PFSK-1 (cell line): ENCODE results near the gene MAGEB5. TPM values are rescaled to one million over a fixed set of nuclear protein-coding genes. Genes with fewer than 3 reads are reported as not detected.

Source experiments
- FOXP2 ChIP-seq: optimal IDR thresholded peaks from 2 replicates; pipeline ENCODE3; 2011; ENCODE audit warnings: borderline replicate concordance, control low read depth, inconsistent platforms; ENCODE audit not compliant: insufficient read depth; ENCODE audit errors: extremely low read length, extremely low read depth
- POLR2AphosphoS5 ChIP-seq: IDR thresholded peaks from 2 replicates; pipeline ENCODE4 v1.6.1; 2012; ENCODE audit warnings: low read depth, mild to moderate bottlenecking, control low read depth, low read length, moderate library complexity
- REST ChIP-seq, 2 experiments: IDR thresholded peaks; 2 replicates each; pipeline versions ENCODE4 v1.6.1 to v1.8.0; 2011 to 2012; ENCODE audit warnings: low read depth in 2 of 2, low read length in 2 of 2, control low read depth in 1 of 2, inconsistent platforms in 1 of 2, mild to moderate bottlenecking in 1 of 2, moderate library complexity in 1 of 2; ENCODE audit not compliant: insufficient read depth in 1 of 2
- SIN3A ChIP-seq: IDR thresholded peaks from 2 replicates; pipeline ENCODE4 v1.6.1; 2012; ENCODE audit warnings: mild to moderate bottlenecking, low read length, moderate library complexity, borderline replicate concordance; ENCODE audit not compliant: insufficient read depth
- TAF1 ChIP-seq: IDR thresholded peaks from 2 replicates; pipeline ENCODE4 v1.6.1; 2012; ENCODE audit warnings: low read length, control low read depth, borderline replicate concordance; ENCODE audit not compliant: insufficient read depth
- polyA plus RNA-seq: library from polyadenylated mRNA; unstranded; fragments of >200 nt; gene quantifications from one replicate; pipeline ENCODE4 v1.2.1, GENCODE V29; 2012; ENCODE audit warnings: low read depth, missing spikeins; ENCODE audit not compliant: insufficient read length

The MAGEB5 gene
- polyA plus RNA-seq = not detected

GRCh38 chrX:26215869-26216268, at the start of gene MAGEB5:
Gene MAGEB5 (plus strand): TSS chrX:26216169. CDS start chrX:26217302, 1,133 bp downstream.
- no peak for TF ChIP-seq TAF1
- TF ChIP-seq SIN3A = no peak
- TF ChIP-seq REST (IDR thresholded peaks at IDR 0.05; ENCODE audit: insufficient read depth in 1 of 2, low read depth in 2 of 2, low read length in 2 of 2) = no peak
- no peak for TF ChIP-seq FOXP2
- TF ChIP-seq POLR2AphosphoS5 = no peak

GRCh38 chrX:26192204-26192603, 23.8 kb upstream of the MAGEB5 start, which contains the start of gene MAGEB6:
Gene MAGEB6 (plus strand): TSS chrX:26192440. CDS start chrX:26193847, 1,407 bp downstream.
- TF ChIP-seq POLR2AphosphoS5 (no peak), SIN3A (no peak)

GRCh38 chrX:26203561-26203960, 12.4 kb upstream of the MAGEB5 start:
- TF ChIP-seq SIN3A (no peak), TAF1 (no peak), POLR2AphosphoS5 (no peak), REST (IDR thresholded peaks at IDR 0.05; ENCODE audit: insufficient read depth in 1 of 2, low read depth in 2 of 2, low read length in 2 of 2) (no peak), FOXP2 (no peak)

- TF ChIP-seq SIN3A (no peak), FOXP2 (no peak), POLR2AphosphoS5 (no peak)
Measured at GRCh38 chrX:26208012-26208411, 8.0 kb upstream of the MAGEB5 start.

GRCh38 chrX:26219351-26219750, 3.4 kb downstream of the MAGEB5 start:
- no peak for TF ChIP-seq REST (IDR thresholded peaks at IDR 0.05; ENCODE audit: insufficient read depth in 1 of 2, low read depth in 2 of 2, low read length in 2 of 2)
- no peak for TF ChIP-seq POLR2AphosphoS5
- no peak for TF ChIP-seq TAF1
- no peak for TF ChIP-seq SIN3A
- no peak for TF ChIP-seq FOXP2

- TF ChIP-seq FOXP2 (no peak), POLR2AphosphoS5 (no peak), TAF1 (no peak), SIN3A (no peak), REST (IDR thresholded peaks at IDR 0.05; ENCODE audit: insufficient read depth in 1 of 2, low read depth in 2 of 2, low read length in 2 of 2) (no peak)
Measured at GRCh38 chrX:26234177-26234576, 18.2 kb downstream of the MAGEB5 start.
